HL-60 (cell line): ENCODE measurements around the gene KDM3A.

Experiments used
- CTCF ChIP-seq: IDR thresholded peaks from one replicate; pipeline ENCODE4 v1.5.1; 2011; ENCODE audit warnings: low read length, control low read depth, inconsistent platforms; ENCODE audit not compliant: insufficient read depth
- REST ChIP-seq: IDR thresholded peaks from 2 replicates; pipeline ENCODE4 v1.6.1; 2012; ENCODE audit warnings: low read depth; ENCODE audit not compliant: insufficient replicate concordance

- no peak for TF ChIP-seq CTCF
- TF ChIP-seq REST = no peak
Observed at GRCh38 chr2:86487062-86487461, 45.9 kb downstream of the KDM3A start.
